Neural cell (in vitro differentiated cells): ENCODE results near the gene NOTUM.

ENCODE experiments used
- CTCF ChIP-seq: fragments of 450-650 bp; IDR thresholded peaks from 2 replicates; pipeline ENCODE4 v1.5.1; 2014; ENCODE audit warnings: antibody characterized with exemption, mild to moderate bottlenecking, moderate library complexity; ENCODE audit not compliant: poor library complexity, severe bottlenecking
- EZH2 ChIP-seq: fragments of 200-600, 300-800 bp; shearing (Covaris generic), sonication (generic); IDR thresholded peaks from 2 replicates; pipeline ENCODE4 v1.6.1; 2014; ENCODE audit warnings: antibody characterized with exemption, low read length, borderline replicate concordance, mild to moderate bottlenecking; ENCODE audit not compliant: insufficient read depth, poor library complexity, severe bottlenecking
- POLR2AphosphoS5 ChIP-seq: IDR thresholded peaks from 2 replicates; pipeline ENCODE4 v1.6.1; 2012

GRCh38 chr17:81910840-81911276, 50.1 kb downstream of the NOTUM start:
- no peak for TF ChIP-seq EZH2
- no peak for TF ChIP-seq CTCF
- no peak for TF ChIP-seq POLR2AphosphoS5
